CD4-positive, alpha-beta memory T cell (primary cell): Measurements from ENCODE around the gene FLAD1. TPM values are rescaled to one million over a fixed set of nuclear protein-coding genes. Genes with fewer than 3 reads are reported as not detected.
A peak's percentile ranks its signal among the peaks of the same experiment; 100 is the strongest.

Source experiments
- CTCF ChIA-PET: fragments of 350-600 bp; sonication (Branson Sonifier 250); formaldehyde crosslinking; loops from one replicate; lab custom pipeline; 2021; ENCODE audit warnings: inconsistent platforms; ENCODE audit not compliant: partially characterized antibody; lab: Charles Lee
- POLR2A ChIA-PET: fragments of 350-600 bp; sonication (Branson Sonifier 250); formaldehyde crosslinking; loops from one replicate; lab custom pipeline; 2021; ENCODE audit not compliant: partially characterized antibody; lab: Charles Lee
- DNase-seq, 5 donors: peaks; one replicate each; pipeline versions ENCODE4 v3.0.0 to v3.0.0-alpha.2; 2020 to 2022; ENCODE audit warnings: mixed read lengths in 1 of 5
- H3K27ac ChIP-seq: one replicate; pipeline ENCODE4 v1.7.0; 2013; ENCODE audit warnings: low read depth, low read length
- H3K27me3 ChIP-seq: 2 replicates; pipeline ENCODE4 v1.7.0; 2013; ENCODE audit warnings: mild to moderate bottlenecking, low read length, moderate library complexity; ENCODE audit not compliant: insufficient read depth
- H3K36me3 ChIP-seq: 2 replicates; pipeline ENCODE4 v1.7.0; 2013; ENCODE audit warnings: mild to moderate bottlenecking, low read length, moderate library complexity; ENCODE audit not compliant: insufficient read depth
- H3K4me1 ChIP-seq: 2 replicates; pipeline ENCODE4 v1.7.0; 2013; ENCODE audit warnings: mild to moderate bottlenecking, low read length, moderate library complexity; ENCODE audit not compliant: insufficient read depth
- H3K4me3 ChIP-seq, 2 donors: one replicate each; pipeline ENCODE4 v1.7.0; 2013; ENCODE audit warnings: low read length in 2 of 2, mild to moderate bottlenecking in 1 of 2
- H3K9me3 ChIP-seq, 2 donors: one replicate each; pipeline ENCODE4 v1.7.0; 2013; ENCODE audit warnings: low read length in 2 of 2, control low read depth in 1 of 2; ENCODE audit not compliant: control insufficient read depth in 1 of 2
- H3K27ac Mint-ChIP-seq, 7 donors: one replicate each; pipeline ENCODE4 v1.8.0; 2020 to 2021; ENCODE audit warnings: mixed read lengths in 7 of 7, mild to moderate bottlenecking in 6 of 7, inconsistent platforms in 3 of 7, moderate library complexity in 3 of 7
- H3K27me3 Mint-ChIP-seq, 2 donors: one replicate each; pipeline ENCODE4 v1.8.0; 2020 to 2021; ENCODE audit warnings: mixed read lengths in 2 of 2
- H3K36me3 Mint-ChIP-seq, 2 donors: one replicate each; pipeline ENCODE4 v1.8.0; 2020 to 2021; ENCODE audit warnings: mixed read lengths in 2 of 2, inconsistent platforms in 1 of 2, mild to moderate bottlenecking in 1 of 2
- H3K4me1 Mint-ChIP-seq, 4 donors: one replicate each; pipeline ENCODE4 v1.8.0; 2020 to 2021; ENCODE audit warnings: mixed read lengths in 4 of 4, mild to moderate bottlenecking in 1 of 4
- H3K4me3 Mint-ChIP-seq, 8 donors: one replicate each; pipeline ENCODE4 v1.8.0; 2020 to 2021; ENCODE audit warnings: mixed read lengths in 8 of 8, mild to moderate bottlenecking in 7 of 8, moderate library complexity in 6 of 8, inconsistent platforms in 3 of 8
- H3K9me3 Mint-ChIP-seq, 8 donors: one replicate each; pipeline ENCODE4 v1.8.0; 2020 to 2021; ENCODE audit warnings: mixed read lengths in 8 of 8, mild to moderate bottlenecking in 5 of 8, inconsistent platforms in 3 of 8, moderate library complexity in 1 of 8
- intact Hi-C: fragments of 100-400 bp; cut with micrococcal nuclease; formaldehyde crosslinking; loops from one replicate; pipeline ENCODE4 v1.15.1; 2023
- polyA plus RNA-seq, 2 donors: library from polyadenylated mRNA; unstranded; fragments of 300-500 nt; fragmentation: Illumina TruSeq; gene quantifications; one replicate each; pipeline ENCODE4 v1.2.3, GENCODE V29; 2021
- total RNA-seq, 2 experiments: library from RNA; stranded (reverse); gene quantifications; one replicate each; pipeline ENCODE4 v1.2.3, GENCODE V29; 2021

FLAD1 gene
- total and polyA plus RNA-seq, 4 experiments from 2014 or later, result 48.9 to 75.9 (median 54.5) TPM

GRCh38 chr1:155003766-155004351 lies 20.7 kb downstream of the FLAD1 start:
- peaks cover 36 to 80% (median 45%) of the 10 kb centered on the region in 4 donors for H3K4me1 Mint-ChIP-seq
- Histone ChIP-seq H3K4me1 (peaks cover 61% of the 10 kb centered on the region), H3K9me3 (no peaks in the 10 kb centered on the region), H3K27ac (peak overlapping the region; percentile 86), H3K4me3 (peak overlapping the region; percentile 91 to 95), H3K36me3 (no peaks in the 10 kb centered on the region), H3K27me3 (no peaks in the 10 kb centered on the region)
- POLR2A ChIA-PET, result interaction anchor here (0.7 to 38.9 kb wide), 6 partner anchors 8 to 169 kb away, joined by 3 to 1543 read pairs (median 4); partner anchors contain the start of genes CKS1B, FLAD1, KRTCAP2 and PBXIP1
- no peaks in the 10 kb centered on the region for H3K27me3 Mint-ChIP-seq
- intact Hi-C loops, result loop anchor here (5.0 kb wide), 2 partner anchors 48 to 447 kb away; partner anchors contain the start of genes ADAM15 and UBE2Q1
- no peaks in the 10 kb centered on the region for H3K9me3 Mint-ChIP-seq
- CTCF ChIA-PET, result interaction anchor here (0.6 to 16.3 kb wide), 4 partner anchors 11 to 41 kb away, joined by 3 to 381 read pairs (median 4); partner anchors contain the start of gene CKS1B
- peaks cover 0 to 26% of the 10 kb centered on the region in 2 donors for H3K36me3 Mint-ChIP-seq
- peak overlapping the region; percentile 95 to 99 (median 98) for H3K4me3 Mint-ChIP-seq
- H3K27ac Mint-ChIP-seq, result peak overlapping the region; percentile 90 to 98 (median 97)
- no peak for DNase-seq

- intact Hi-C loops, result loop anchor here (5.0 kb wide), 2 partner anchors 48 to 447 kb away; partner anchors contain the start of genes ADAM15 and UBE2Q1
- peaks cover 0 to 27% of the 10 kb centered on the region in 2 donors for H3K36me3 Mint-ChIP-seq
- peak overlapping the region; percentile 88 to 99 (median 96) for H3K4me3 Mint-ChIP-seq
- no peaks in the 10 kb centered on the region for H3K27me3 Mint-ChIP-seq
- H3K9me3 ChIP-seq, result no peaks in the 10 kb centered on the region
- ChIA-PET POLR2A (interaction anchor here (0.7 to 38.9 kb wide), 5 partner anchors 9 to 168 kb away, joined by 3 to 1543 read pairs (median 5); partner anchors contain the start of genes CKS1B, FLAD1, KRTCAP2 and PBXIP1), CTCF (interaction anchor here (0.6 to 16.3 kb wide), 4 partner anchors 10 to 42 kb away, joined by 3 to 381 read pairs (median 4); partner anchors contain the start of gene CKS1B)
- peaks cover 33 to 80% (median 42%) of the 10 kb centered on the region in 4 donors for H3K4me1 Mint-ChIP-seq
- H3K27ac Mint-ChIP-seq, result peak overlapping the region; percentile 89 to 97 (median 94)
- peak overlapping the region; percentile 91 to 95 for H3K4me3 ChIP-seq
- H3K4me1 ChIP-seq, result peaks cover 57% of the 10 kb centered on the region
- no peaks in the 10 kb centered on the region for H3K9me3 Mint-ChIP-seq
- peak in 2 of 5 donors; percentile 20 to 48 for DNase-seq
- no peaks in the 10 kb centered on the region for H3K36me3 ChIP-seq
- H3K27me3 ChIP-seq, result no peaks in the 10 kb centered on the region
- H3K27ac ChIP-seq, result peak overlapping the region; percentile 86
These were observed 21.4 kb downstream of the FLAD1 start for GRCh38 chr1:155004352-155005075.

GRCh38 chr1:155005076-155006011 lies 22.2 kb downstream of the FLAD1 start:
- DNase-seq, result peak in 4 of 5 donors; percentile 33 to 57 (median 40)
- intact Hi-C loops, result no loop called here
- Histone ChIP-seq H3K27me3 (no peaks in the 10 kb centered on the region), H3K4me1 (peaks cover 57% of the 10 kb centered on the region), H3K9me3 (no peaks in the 10 kb centered on the region), H3K36me3 (no peaks in the 10 kb centered on the region), H3K27ac (peak overlapping the region; percentile 86), H3K4me3 (peak overlapping the region; percentile 91 to 95)
- Mint-ChIP-seq H3K27me3 (no peaks in the 10 kb centered on the region), H3K4me3 (peak overlapping the region; percentile 73 to 99 (median 95)), H3K36me3 (peaks cover 0 to 30% of the 10 kb centered on the region in 2 donors), H3K4me1 (peaks cover 28 to 80% (median 39%) of the 10 kb centered on the region in 4 donors), H3K9me3 (no peaks in the 10 kb centered on the region), H3K27ac (peak overlapping the region; percentile 83 to 98 (median 93))
- POLR2A ChIA-PET, result interaction anchor here (1.1 to 38.9 kb wide), 6 partner anchors 9 to 447 kb away, joined by 3 to 1543 read pairs (median 48); partner anchors contain the start of genes CKS1B, FLAD1, PBXIP1 and PMVK
- CTCF ChIA-PET, result interaction anchor here (1.6 to 18.7 kb wide), 3 partner anchors 6 to 30 kb away, joined by 4 to 381 read pairs (median 381); partner anchors contain the start of genes CKS1B, LENEP and ZBTB7B

- H3K4me3 Mint-ChIP-seq, result peak overlapping the region; percentile 16 to 97 (median 73)
- H3K9me3 Mint-ChIP-seq, result no peaks in the 10 kb centered on the region
- peaks cover 0 to 28% of the 10 kb centered on the region in 2 donors for H3K36me3 Mint-ChIP-seq
- H3K27me3 Mint-ChIP-seq, result no peaks in the 10 kb centered on the region
- CTCF ChIA-PET, result interaction anchor here (1.0 to 18.7 kb wide), 5 partner anchors 7 to 38 kb away, joined by 3 to 381 read pairs (median 3); partner anchors contain the start of genes LENEP and ZBTB7B
- peak overlapping the region; percentile 81 to 98 (median 93) for H3K27ac Mint-ChIP-seq
- POLR2A ChIA-PET, result interaction anchor here (1.1 to 38.9 kb wide), 6 partner anchors 9 to 448 kb away, joined by 3 to 1543 read pairs (median 14); partner anchors contain the start of genes CKS1B, FLAD1, LENEP and PBXIP1
- Histone ChIP-seq H3K36me3 (no peaks in the 10 kb centered on the region), H3K4me1 (peaks cover 70% of the 10 kb centered on the region), H3K27ac (peak overlapping the region; percentile 86), H3K27me3 (no peaks in the 10 kb centered on the region), H3K4me3 (peak overlapping the region; percentile 9 to 38), H3K9me3 (no peaks in the 10 kb centered on the region)
- peaks cover 28 to 90% (median 45%) of the 10 kb centered on the region in 4 donors for H3K4me1 Mint-ChIP-seq
- DNase-seq, result peak in 4 of 5 donors; percentile 48 to 64 (median 56)
- intact Hi-C loops, result no loop called here
These were observed 23.5 kb downstream of the FLAD1 start for GRCh38 chr1:155006601-155007101.

GRCh38 chr1:155007251-155007828 lies 24.2 kb downstream of the FLAD1 start:
- Mint-ChIP-seq H3K27ac (peak overlapping the region in 5 of 7 donors; percentile 35 to 95 (median 91)), H3K9me3 (no peaks in the 10 kb centered on the region), H3K27me3 (no peaks in the 10 kb centered on the region), H3K4me1 (peaks cover 32 to 92% (median 49%) of the 10 kb centered on the region in 4 donors), H3K36me3 (peaks cover 0 to 26% of the 10 kb centered on the region in 2 donors), H3K4me3 (peak overlapping the region in 6 of 8 donors; percentile 10 to 97 (median 57))
- DNase-seq, result peak in 1 of 5 donors; percentile 37
- peaks cover 77% of the 10 kb centered on the region for H3K4me1 ChIP-seq
- peak overlapping the region; percentile 86 for H3K27ac ChIP-seq
- intact Hi-C loops, result no loop called here
- H3K36me3 ChIP-seq, result no peaks in the 10 kb centered on the region
- H3K9me3 ChIP-seq, result no peaks in the 10 kb centered on the region
- no peak overlapping the region for H3K4me3 ChIP-seq
- no peaks in the 10 kb centered on the region for H3K27me3 ChIP-seq
- CTCF ChIA-PET, result interaction anchor here (1.0 to 18.7 kb wide), 7 partner anchors 7 to 52 kb away, joined by 3 to 381 read pairs (median 5); partner anchors contain the start of genes LENEP, PBXIP1 and ZBTB7B
- POLR2A ChIA-PET, result interaction anchor here (1.1 to 38.9 kb wide), 7 partner anchors 6 to 71 kb away, joined by 3 to 1543 read pairs (median 17); partner anchors contain the start of genes CKS1B, FLAD1, LENEP and PBXIP1
